ENCODE measurements around the gene MRPL18.
"Not testable (repeated sequence)": the region's sequence is repeated elsewhere in the genome, so short reads cannot be mapped to it uniquely, and the experiment has no call there.

Gene MRPL18

GRCh38 chr6:159817951-159818739 is 27.9 kb downstream of the MRPL18 start:
- no peak for DNase-seq (ENCODE audit: low spot score)

- DNase-seq (ENCODE audit: low spot score), result no peak
These were observed 28.8 kb downstream of the MRPL18 start for GRCh38 chr6:159819098-159819497.

- no peak for DNase-seq (ENCODE audit: low spot score)
These were observed 29.8 kb downstream of the MRPL18 start for GRCh38 chr6:159819932-159820640.

- DNase-seq (ENCODE audit: low spot score), result no peak
These were observed 30.9 kb downstream of the MRPL18 start for GRCh38 chr6:159821122-159821521.

- no peak for DNase-seq (ENCODE audit: low spot score)
These were observed 31.5 kb downstream of the MRPL18 start for GRCh38 chr6:159821726-159822125.

- DNase-seq (ENCODE audit: low spot score), result no peak
These were observed 33.7 kb downstream of the MRPL18 start for GRCh38 chr6:159823953-159824352.

- DNase-seq (ENCODE audit: low spot score), result not testable (repeated sequence)
These were observed 34.4 kb downstream of the MRPL18 start for GRCh38 chr6:159824690-159825089.

GRCh38 chr6:159826004-159826403 is 35.7 kb downstream of the MRPL18 start:
- no peak for DNase-seq (ENCODE audit: low spot score)

- no peak for DNase-seq (ENCODE audit: low spot score)
These were observed 36.8 kb downstream of the MRPL18 start for GRCh38 chr6:159826968-159827647.

- DNase-seq (ENCODE audit: low spot score), result no peak
These were observed 37.8 kb downstream of the MRPL18 start for GRCh38 chr6:159828074-159828473.

GRCh38 chr6:159829526-159829925 is 39.3 kb downstream of the MRPL18 start:
- DNase-seq (ENCODE audit: low spot score), result no peak

GRCh38 chr6:159830501-159831372 is 40.5 kb downstream of the MRPL18 start:
- DNase-seq (ENCODE audit: low spot score), result no peak

GRCh38 chr6:159831373-159831679 is 41.1 kb downstream of the MRPL18 start:
- DNase-seq (ENCODE audit: low spot score), result no peak

GRCh38 chr6:159832946-159833345 is 42.7 kb downstream of the MRPL18 start:
- no peak for DNase-seq (ENCODE audit: low spot score)

GRCh38 chr6:159833556-159833955 is 43.3 kb downstream of the MRPL18 start:
- DNase-seq (ENCODE audit: low spot score), result no peak

GRCh38 chr6:159833997-159834603 is 43.8 kb downstream of the MRPL18 start:
- no peak for DNase-seq (ENCODE audit: low spot score)

- no peak for DNase-seq (ENCODE audit: low spot score)
These were observed 46.6 kb downstream of the MRPL18 start for GRCh38 chr6:159836718-159837490.

- DNase-seq (ENCODE audit: low spot score), result no peak
These were observed 47.2 kb downstream of the MRPL18 start for GRCh38 chr6:159837511-159837910.

GRCh38 chr6:159838020-159838744 is 47.9 kb downstream of the MRPL18 start:
- no peak for DNase-seq (ENCODE audit: low spot score)

- DNase-seq (ENCODE audit: low spot score), result no peak
These were observed 51.8 kb downstream of the MRPL18 start for GRCh38 chr6:159842035-159842434.

Measured in putamen (tissue), 1 donor.